Adipocyte (in vitro differentiated cells): ENCODE results near the gene DMBX1.

Experiments
- DNase-seq: peaks from one replicate; pipeline ENCODE4 v3.0.0-alpha.2; 2015; ENCODE audit warnings: low read depth
- H3K27me3 ChIP-seq: replicated peaks from 2 replicates; pipeline ENCODE4 v1.7.0; 2013; ENCODE audit warnings: mild to moderate bottlenecking, low read length, moderate library complexity; ENCODE audit not compliant: control insufficient read depth, insufficient read depth
- H3K36me3 ChIP-seq: 2 replicates; pipeline ENCODE4 v1.7.0; 2013; ENCODE audit warnings: low read length, mild to moderate bottlenecking, moderate library complexity; ENCODE audit not compliant: control insufficient read depth, insufficient read depth, severe bottlenecking
- H3K4me1 ChIP-seq: 2 replicates; pipeline ENCODE4 v1.7.0; 2013; ENCODE audit warnings: mild to moderate bottlenecking, low read length, moderate library complexity; ENCODE audit not compliant: control insufficient read depth, insufficient read depth
- H3K4me3 ChIP-seq: 2 replicates; pipeline ENCODE4 v1.7.0; 2013; ENCODE audit warnings: mild to moderate bottlenecking, low read length, moderate library complexity
- H3K9ac ChIP-seq: 2 replicates; pipeline ENCODE4 v1.7.0; 2013; ENCODE audit warnings: mild to moderate bottlenecking, low read length, moderate library complexity
- H3K9me3 ChIP-seq: 2 replicates; pipeline ENCODE4 v1.7.0; 2013; ENCODE audit warnings: mild to moderate bottlenecking, low read length, moderate library complexity; ENCODE audit not compliant: control insufficient read depth

The DMBX1 gene

DNA sequence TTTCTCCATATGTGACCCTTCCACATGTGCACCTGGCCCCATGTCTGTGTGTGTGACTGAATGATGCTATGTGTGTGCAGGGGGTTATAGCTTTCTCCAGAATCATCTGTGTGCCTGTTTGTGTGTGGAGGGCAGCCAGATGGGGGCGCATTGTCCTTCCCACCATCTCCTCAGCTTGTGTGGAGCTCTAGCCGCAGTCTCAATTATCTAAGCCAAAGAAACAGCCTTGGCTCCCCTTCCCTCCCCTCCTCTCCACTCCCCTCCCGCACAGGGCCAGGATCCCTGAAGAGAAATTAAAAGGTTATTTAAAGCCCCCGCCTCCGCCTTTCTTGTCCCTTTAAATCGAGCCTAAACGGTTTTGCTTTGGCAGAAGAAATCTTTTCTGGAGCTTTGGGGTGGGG, 1.8 kb upstream of the DMBX1 start:
- Histone ChIP-seq H3K4me1 (peaks cover 9% of the 10 kb centered on the region), H3K27me3 (peaks cover 83% of the 10 kb centered on the region), H3K9ac (no peak overlapping the region), H3K4me3 (no peak overlapping the region), H3K9me3 (peaks cover 5% of the 10 kb centered on the region), H3K36me3 (no peaks in the 10 kb centered on the region)
- DNase-seq = no peak

DNA sequence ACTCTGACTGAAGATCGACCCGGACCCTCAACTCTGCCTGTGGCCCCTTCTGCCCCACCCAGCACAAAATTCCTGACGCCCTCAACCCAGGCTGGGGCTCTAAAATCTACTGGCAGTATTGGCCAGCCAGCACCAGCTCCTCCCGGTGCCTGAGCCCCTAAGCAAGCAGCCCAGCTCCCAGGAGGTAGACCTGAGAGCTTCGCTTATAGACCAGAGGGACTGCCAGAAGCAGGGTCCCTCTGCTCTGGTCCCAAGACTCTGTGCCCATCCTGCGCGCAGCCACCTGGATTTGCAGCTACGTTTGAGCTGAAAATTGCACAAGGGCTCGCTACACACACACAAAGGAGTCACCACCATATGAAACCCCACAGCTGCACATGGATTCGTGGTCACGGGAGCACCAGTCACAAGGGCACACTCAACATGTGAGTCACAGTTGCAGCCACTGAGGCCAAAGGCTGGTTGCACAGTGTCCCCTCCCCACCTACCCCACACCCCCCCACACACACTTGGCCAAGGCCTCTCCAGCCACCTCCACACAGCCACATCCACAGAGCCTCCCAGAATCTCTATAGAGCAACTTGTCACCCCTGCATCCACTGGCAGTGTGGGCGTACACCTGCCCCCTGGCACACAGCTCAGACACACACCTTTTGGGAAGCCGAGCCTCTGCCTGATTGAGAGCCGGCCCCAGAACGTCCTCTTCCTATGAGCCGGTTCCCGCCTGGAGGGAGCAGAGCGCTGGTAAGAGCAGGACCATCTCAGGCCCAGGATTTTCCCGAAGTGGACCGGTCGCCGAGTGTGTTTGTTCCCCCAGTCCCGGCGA, 1.1 kb upstream of the DMBX1 start:
- Histone ChIP-seq H3K9me3 (peaks cover 5% of the 10 kb centered on the region), H3K27me3 (peaks cover 82% of the 10 kb centered on the region), H3K36me3 (no peaks in the 10 kb centered on the region), H3K4me3 (no peak overlapping the region), H3K9ac (no peak overlapping the region), H3K4me1 (peaks cover 9% of the 10 kb centered on the region)
- DNase-seq = no peak

DNA sequence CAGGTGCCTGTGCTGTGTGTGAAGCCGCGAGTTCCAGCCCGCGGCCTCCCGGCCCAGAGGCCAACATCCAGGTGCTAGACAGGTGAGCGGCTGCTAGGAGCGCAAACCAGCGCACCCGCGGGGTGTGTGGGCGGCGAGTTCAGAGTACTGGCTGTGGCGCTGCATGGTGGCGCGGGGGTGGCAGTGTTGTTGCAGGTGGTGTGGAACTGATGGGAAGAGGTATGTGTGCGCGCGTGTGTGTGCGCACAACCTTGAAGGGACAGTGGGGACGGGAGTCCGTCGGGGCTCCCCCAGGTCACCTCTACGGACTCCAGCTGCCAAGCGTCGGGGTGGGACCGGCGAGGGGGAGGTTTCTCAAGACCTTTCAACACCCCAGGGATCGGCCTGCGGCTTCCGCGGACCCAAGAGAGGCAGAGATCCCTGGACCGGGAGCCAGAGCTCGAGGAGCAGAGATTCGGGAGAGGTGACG, 433 bp upstream of the DMBX1 start:
- H3K9ac ChIP-seq = no peak overlapping the region
- H3K36me3 ChIP-seq = no peaks in the 10 kb centered on the region
- H3K4me3 ChIP-seq = no peak overlapping the region
- peaks cover 87% of the 10 kb centered on the region for H3K27me3 ChIP-seq
- H3K4me1 ChIP-seq = peaks cover 9% of the 10 kb centered on the region
- DNase-seq = no peak
- peaks cover 5% of the 10 kb centered on the region for H3K9me3 ChIP-seq

DNA sequence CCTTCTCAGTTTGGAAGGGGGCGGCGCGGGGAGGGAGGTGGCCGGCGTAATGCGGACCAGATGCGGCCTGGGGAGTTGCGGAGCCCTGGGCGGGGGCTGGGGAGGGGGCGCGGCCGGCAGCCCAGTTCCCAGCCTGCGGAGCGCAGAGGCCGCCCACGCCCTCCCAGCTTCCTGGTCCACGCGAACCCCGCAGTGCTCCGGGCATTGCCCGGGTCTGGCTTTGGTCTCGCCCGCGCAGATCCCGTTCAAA, 695 bp downstream of the DMBX1 start:
- peaks cover 5% of the 10 kb centered on the region for H3K9me3 ChIP-seq
- H3K4me1 ChIP-seq = peaks cover 9% of the 10 kb centered on the region
- H3K27me3 ChIP-seq = peaks cover 89% of the 10 kb centered on the region
- peak; percentile 8 for DNase-seq
- no peak overlapping the region for H3K9ac ChIP-seq
- H3K36me3 ChIP-seq = no peaks in the 10 kb centered on the region
- peak overlapping the region; percentile 63 for H3K4me3 ChIP-seq

DNA sequence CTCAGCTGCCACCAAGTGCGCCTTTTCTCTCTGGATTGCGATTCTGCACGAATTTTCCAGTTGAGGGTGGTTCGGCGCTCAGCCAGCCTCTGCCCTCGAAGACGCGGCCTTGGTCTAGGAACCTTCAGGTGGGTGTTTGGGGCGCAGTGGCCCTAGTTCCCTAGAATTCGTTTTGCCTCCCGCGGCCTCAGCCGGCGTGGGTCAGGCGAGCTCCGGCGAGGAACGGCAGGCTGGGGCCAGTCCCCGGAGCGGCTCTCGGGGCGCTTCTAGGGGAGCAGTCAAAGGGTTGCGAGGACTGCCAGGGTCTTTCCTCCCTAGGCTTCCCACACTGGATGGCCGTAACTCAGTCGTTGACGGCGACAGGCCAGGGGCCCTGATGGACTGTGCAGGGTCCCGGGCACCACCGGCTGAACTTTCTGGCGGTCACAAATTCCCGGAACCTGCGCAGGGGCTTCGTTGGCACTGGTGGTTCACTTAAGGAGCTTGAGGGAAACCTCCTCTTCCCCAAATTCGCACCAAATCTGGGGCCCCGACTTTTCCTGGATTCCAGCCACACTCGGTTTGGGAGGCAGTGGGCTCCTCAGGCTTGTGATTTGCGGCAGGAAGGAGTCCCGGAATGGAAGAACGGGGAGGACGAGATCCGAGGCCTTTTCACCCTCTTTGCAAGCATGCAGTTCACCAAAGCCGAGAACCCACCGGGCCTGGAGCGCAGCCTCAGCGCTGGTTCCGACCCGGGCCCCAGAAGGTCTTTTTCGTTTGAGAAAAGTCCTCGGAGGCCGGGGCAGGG, 1.2 kb downstream of the DMBX1 start:
- Histone ChIP-seq H3K9ac (no peak overlapping the region), H3K9me3 (peaks cover 5% of the 10 kb centered on the region), H3K4me3 (no peak overlapping the region), H3K36me3 (no peaks in the 10 kb centered on the region), H3K27me3 (peaks cover 92% of the 10 kb centered on the region), H3K4me1 (peaks cover 9% of the 10 kb centered on the region)
- DNase-seq = no peak

DNA sequence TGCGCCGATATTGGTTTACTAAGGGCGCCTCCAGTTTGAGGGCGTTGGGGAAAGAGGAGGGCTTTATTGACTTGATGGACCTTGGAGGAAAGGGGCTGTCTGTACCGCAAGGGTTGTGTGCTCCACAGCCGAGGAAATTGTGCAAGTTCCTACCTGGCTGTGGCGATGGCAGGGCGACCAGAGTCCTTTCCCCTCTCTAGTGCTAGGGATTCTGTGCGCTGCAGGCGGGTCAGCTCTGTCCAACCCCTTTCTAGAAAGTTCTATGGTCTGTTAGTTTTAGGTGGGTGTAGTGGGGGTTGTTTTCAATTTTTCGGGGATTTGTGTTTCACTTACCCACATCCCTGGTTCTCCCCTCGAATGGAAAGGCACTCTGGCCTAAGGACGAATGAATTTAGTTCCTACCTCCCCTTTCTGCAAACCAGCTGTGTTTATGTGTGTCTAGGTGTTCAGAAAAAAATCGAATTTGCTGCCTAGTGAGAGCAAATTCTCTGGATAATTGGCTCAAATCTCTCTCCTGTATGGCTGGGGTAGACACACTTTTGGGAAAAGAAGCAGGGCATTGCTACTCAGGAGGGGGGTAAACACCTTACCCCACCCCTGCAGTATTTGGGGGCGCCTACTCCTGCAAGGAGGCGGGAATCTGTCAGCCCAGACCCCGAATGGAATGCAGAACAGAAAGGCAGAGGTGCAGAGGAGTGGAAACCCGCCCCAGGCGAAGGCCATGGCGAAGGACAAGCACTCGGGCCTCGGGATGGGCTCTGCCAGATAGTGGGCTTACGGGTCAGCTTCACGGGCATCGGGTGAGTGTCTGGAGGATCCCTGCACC, 2.0 kb downstream of the DMBX1 start:
- peaks cover 5% of the 10 kb centered on the region for H3K9me3 ChIP-seq
- no peaks in the 10 kb centered on the region for H3K36me3 ChIP-seq
- DNase-seq = no peak
- peaks cover 92% of the 10 kb centered on the region for H3K27me3 ChIP-seq
- H3K9ac ChIP-seq = no peak overlapping the region
- H3K4me3 ChIP-seq = no peak overlapping the region
- peaks cover 9% of the 10 kb centered on the region for H3K4me1 ChIP-seq

DNA sequence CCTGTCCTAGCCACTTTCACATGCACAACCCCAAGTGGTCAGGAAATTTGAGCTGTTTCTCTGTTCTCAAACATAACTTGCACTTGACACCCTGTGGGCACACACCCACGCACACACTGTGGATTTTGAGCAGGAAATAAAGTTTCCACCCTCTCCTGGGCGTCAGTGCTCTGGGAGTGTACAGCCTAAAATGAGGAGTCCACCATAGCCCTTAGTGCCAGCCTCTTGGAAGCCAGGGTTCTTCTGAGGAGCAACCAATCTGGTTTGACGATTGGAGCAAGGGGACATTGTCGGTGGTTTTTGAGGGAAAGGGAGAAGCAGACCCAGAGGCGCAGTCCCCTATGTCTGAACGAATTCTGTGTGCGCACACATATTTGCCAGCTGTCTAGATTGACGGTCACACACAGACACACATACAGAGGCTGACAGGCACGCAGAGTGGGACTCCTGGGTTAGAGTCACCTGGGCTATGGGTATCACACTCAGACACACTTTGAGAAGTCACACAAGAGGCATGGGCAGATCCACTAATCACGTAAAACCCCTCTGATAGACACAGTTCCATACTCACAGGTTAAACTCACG, 2.7 kb downstream of the DMBX1 start:
- Histone ChIP-seq H3K36me3 (no peaks in the 10 kb centered on the region), H3K9me3 (peaks cover 5% of the 10 kb centered on the region), H3K4me3 (no peak overlapping the region), H3K9ac (no peak overlapping the region), H3K27me3 (peaks cover 92% of the 10 kb centered on the region), H3K4me1 (peaks cover 9% of the 10 kb centered on the region)
- DNase-seq = no peak

DNA sequence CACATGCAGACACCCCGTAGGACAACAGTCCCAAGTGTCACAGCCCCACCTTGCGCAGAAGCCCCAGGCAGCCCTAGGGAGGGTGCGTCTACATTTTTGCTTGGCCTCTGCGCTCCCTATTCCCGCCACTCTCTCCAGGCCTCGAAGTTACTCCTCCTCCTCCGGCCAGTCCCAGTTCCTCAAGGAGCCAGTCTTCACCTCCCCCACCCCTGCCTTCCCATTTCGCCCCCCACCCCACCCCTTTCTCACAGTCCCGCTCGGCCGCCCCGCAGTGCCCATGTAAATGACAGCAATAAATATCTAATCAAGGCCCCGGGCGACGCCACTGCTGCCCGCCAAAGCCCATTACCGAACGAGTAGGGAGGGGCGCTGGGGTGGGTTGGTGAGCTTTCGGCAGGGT, 3.2 kb downstream of the DMBX1 start:
- Histone ChIP-seq H3K36me3 (no peaks in the 10 kb centered on the region), H3K9ac (no peak overlapping the region), H3K27me3 (peaks cover 90% of the 10 kb centered on the region), H3K4me3 (no peak overlapping the region), H3K4me1 (peaks cover 9% of the 10 kb centered on the region), H3K9me3 (peaks cover 5% of the 10 kb centered on the region)
- DNase-seq = no peak

DNA sequence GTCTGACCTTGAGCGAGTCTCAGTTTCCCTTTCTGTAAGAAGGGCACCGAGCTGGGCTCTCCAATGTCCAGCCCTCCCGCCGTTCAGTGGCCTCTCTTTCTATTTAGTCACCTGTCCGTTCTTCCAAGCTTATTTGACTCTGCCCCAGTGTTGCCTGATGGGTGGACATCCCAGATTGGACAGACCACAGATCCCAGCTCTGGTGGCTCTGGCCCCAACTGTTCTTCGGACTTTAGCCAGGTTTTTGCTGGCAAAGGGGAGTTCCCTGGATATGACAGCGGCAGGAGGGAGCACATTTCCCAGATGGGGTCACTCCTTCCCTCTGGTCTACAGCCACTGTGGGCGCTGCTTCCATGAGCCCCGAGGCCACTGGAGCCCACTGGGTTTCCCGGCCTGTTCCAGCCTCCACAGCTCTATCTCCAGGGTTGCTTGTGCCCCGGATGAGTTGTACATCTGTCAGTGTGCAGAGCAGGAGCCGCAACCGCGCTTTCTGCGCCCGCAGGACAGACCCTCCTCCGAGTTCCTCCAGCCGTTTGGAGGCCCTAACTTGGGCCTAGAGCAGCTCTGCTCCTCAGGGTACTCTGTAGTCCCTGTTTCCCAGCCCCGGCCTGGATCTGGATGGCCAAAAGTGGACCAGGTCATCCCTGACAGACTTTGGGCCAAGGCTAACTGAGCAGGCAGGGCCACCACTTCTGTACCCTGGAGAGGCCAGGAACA, 3.8 kb downstream of the DMBX1 start:
- no peaks in the 10 kb centered on the region for H3K36me3 ChIP-seq
- no peak for DNase-seq
- peaks cover 9% of the 10 kb centered on the region for H3K4me1 ChIP-seq
- peaks cover 5% of the 10 kb centered on the region for H3K9me3 ChIP-seq
- H3K9ac ChIP-seq = no peak overlapping the region
- no peak overlapping the region for H3K4me3 ChIP-seq
- H3K27me3 ChIP-seq = peaks cover 85% of the 10 kb centered on the region

DNA sequence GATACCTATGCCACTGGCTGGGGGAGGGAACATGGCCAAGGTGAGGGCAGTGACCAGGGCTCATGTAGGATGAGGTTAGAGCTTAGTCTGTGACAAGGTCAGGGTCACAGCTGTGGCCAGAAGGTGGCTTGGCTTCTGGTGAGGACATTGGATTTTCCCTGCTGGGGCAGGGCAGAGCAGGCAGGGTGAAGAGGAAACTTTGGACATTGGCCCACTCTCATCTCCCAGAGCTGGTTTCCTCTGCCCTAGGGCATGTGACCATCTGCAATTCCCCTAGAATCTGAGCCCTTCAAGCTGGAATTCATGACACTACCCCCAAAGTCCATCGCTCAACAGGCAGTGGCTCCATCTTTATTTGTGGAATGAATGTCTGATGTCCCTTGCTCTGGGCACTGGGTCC, 5.3 kb downstream of the DMBX1 start:
- H3K4me1 ChIP-seq = peaks cover 6% of the 10 kb centered on the region
- no peak overlapping the region for H3K4me3 ChIP-seq
- DNase-seq = no peak
- H3K27me3 ChIP-seq = peaks cover 80% of the 10 kb centered on the region
- H3K36me3 ChIP-seq = no peaks in the 10 kb centered on the region
- H3K9ac ChIP-seq = no peak overlapping the region
- H3K9me3 ChIP-seq = peaks cover 5% of the 10 kb centered on the region
